NCI-H345 (cell line): Measurements from ENCODE around the gene TAGLN2.
"Not testable (repeated sequence)": the region's sequence is repeated elsewhere in the genome, so short reads cannot be mapped to it uniquely, and the experiment has no call there.

ENCODE experiments used
- DNase-seq: peaks from one replicate; lab custom pipeline; 2025; lab: John Stamatoyannopoulos, UW

The TAGLN2 gene

GRCh38 chr1:159899634-159900033, 25.7 kb downstream of the TAGLN2 start:
- DNase-seq = not testable (repeated sequence)

- no peak for DNase-seq
Observed at GRCh38 chr1:159898527-159898926, 26.8 kb downstream of the TAGLN2 start.

GRCh38 chr1:159897962-159898361, 27.3 kb downstream of the TAGLN2 start:
- no peak for DNase-seq

- no peak for DNase-seq
Observed at GRCh38 chr1:159896546-159896930, 28.8 kb downstream of the TAGLN2 start.

- DNase-seq = no peak
Observed at GRCh38 chr1:159895836-159896545, 29.3 kb downstream of the TAGLN2 start.

GRCh38 chr1:159895286-159895685, 30.0 kb downstream of the TAGLN2 start:
- DNase-seq = no peak

GRCh38 chr1:159892944-159893343, 32.4 kb downstream of the TAGLN2 start:
- peak; percentile 10 for DNase-seq

GRCh38 chr1:159891275-159892157, 33.8 kb downstream of the TAGLN2 start:
- peak; percentile 81 for DNase-seq

- DNase-seq = no peak
Observed at GRCh38 chr1:159890390-159890789, 34.9 kb downstream of the TAGLN2 start.

- DNase-seq = no peak
Observed at GRCh38 chr1:159889821-159890252, 35.5 kb downstream of the TAGLN2 start.

GRCh38 chr1:159889202-159889601, 36.1 kb downstream of the TAGLN2 start:
- DNase-seq = no peak

GRCh38 chr1:159884296-159884695, 41.0 kb downstream of the TAGLN2 start:
- no peak for DNase-seq

GRCh38 chr1:159883134-159883533, 42.2 kb downstream of the TAGLN2 start:
- no peak for DNase-seq

GRCh38 chr1:159882527-159882862, 42.8 kb downstream of the TAGLN2 start:
- DNase-seq = no peak

GRCh38 chr1:159881622-159882526, 43.4 kb downstream of the TAGLN2 start:
- peak; percentile 94 for DNase-seq

GRCh38 chr1:159880430-159880829, 44.9 kb downstream of the TAGLN2 start:
- no peak for DNase-seq

GRCh38 chr1:159879977-159880376, 45.3 kb downstream of the TAGLN2 start:
- DNase-seq = no peak

GRCh38 chr1:159879136-159879535, 46.2 kb downstream of the TAGLN2 start:
- no peak for DNase-seq

GRCh38 chr1:159877695-159878444, 47.4 kb downstream of the TAGLN2 start:
- peak; percentile 14 for DNase-seq

GRCh38 chr1:159873530-159874143, 51.7 kb downstream of the TAGLN2 start:
- DNase-seq = no peak

GRCh38 chr1:159872891-159873290, 52.4 kb downstream of the TAGLN2 start:
- DNase-seq = no peak
